Retinal pigment epithelial cell (primary cell): ENCODE results near the gene IL5RA.

Experiments
- DNase-seq: peaks from one replicate; pipeline ENCODE4 v3.0.0-alpha.2; 2010; ENCODE audit warnings: low read depth
- H3K4me3 ChIP-seq: 2 replicates; pipeline ENCODE4 v1.5.1; 2011; ENCODE audit warnings: mild to moderate bottlenecking, low read length, control low read depth, moderate library complexity
- TF ChIP-seq, protein P1 (sequence below): conservative IDR thresholded peaks from 2 replicates; pipeline ENCODE4 v1.5.1; 2011; ENCODE audit warnings: low read depth, low read length, control low read depth, inconsistent platforms

Gene IL5RA, protein sequence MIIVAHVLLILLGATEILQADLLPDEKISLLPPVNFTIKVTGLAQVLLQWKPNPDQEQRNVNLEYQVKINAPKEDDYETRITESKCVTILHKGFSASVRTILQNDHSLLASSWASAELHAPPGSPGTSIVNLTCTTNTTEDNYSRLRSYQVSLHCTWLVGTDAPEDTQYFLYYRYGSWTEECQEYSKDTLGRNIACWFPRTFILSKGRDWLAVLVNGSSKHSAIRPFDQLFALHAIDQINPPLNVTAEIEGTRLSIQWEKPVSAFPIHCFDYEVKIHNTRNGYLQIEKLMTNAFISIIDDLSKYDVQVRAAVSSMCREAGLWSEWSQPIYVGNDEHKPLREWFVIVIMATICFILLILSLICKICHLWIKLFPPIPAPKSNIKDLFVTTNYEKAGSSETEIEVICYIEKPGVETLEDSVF

DNA sequence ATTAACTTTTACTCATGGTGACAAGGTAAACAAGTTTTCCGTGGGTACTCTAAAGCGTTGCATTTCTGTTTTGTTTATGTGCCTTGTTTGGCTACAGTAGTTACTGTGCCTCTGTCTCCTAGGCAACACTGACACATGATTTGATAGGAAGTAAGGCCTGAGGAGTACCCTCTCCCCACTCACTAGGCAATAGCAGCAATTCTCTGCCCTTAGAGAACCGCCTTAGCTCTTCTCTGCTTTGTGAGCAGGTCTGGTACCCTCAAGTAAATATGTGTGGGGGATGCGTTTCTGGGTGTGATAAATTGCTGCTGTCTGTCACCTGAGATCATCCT, at the start of gene IL5RA:
Gene IL5RA, minus strand, starts transcription at position 76 of the 332 bp plus-strand sequence. CDS start 5,390 bp downstream, outside the sequence.
- TF ChIP-seq, protein P1, sequence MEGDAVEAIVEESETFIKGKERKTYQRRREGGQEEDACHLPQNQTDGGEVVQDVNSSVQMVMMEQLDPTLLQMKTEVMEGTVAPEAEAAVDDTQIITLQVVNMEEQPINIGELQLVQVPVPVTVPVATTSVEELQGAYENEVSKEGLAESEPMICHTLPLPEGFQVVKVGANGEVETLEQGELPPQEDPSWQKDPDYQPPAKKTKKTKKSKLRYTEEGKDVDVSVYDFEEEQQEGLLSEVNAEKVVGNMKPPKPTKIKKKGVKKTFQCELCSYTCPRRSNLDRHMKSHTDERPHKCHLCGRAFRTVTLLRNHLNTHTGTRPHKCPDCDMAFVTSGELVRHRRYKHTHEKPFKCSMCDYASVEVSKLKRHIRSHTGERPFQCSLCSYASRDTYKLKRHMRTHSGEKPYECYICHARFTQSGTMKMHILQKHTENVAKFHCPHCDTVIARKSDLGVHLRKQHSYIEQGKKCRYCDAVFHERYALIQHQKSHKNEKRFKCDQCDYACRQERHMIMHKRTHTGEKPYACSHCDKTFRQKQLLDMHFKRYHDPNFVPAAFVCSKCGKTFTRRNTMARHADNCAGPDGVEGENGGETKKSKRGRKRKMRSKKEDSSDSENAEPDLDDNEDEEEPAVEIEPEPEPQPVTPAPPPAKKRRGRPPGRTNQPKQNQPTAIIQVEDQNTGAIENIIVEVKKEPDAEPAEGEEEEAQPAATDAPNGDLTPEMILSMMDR = no peak
- H3K4me3 ChIP-seq = no peak within 1 kb of the TSS
- DNase-seq = no peak

DNA sequence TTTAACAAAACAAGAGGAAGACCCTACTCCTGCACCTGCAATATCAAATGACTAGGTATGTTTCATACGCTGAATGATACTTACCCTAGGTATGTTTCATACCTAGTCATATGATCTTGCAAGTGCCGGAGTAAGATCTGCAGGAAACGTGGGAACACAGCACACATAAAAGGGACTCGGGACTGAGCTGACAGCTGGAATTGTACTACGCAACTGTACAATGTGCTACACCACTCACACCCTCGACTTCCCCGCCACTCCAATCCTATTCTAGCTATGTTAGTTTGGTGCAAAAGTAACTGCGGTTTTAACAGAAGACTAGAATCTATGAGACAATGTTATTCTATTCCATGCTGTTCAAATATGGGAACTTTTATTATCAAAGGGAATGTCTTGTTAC, 47.3 kb upstream of the IL5RA start:
- DNase-seq = no peak
- TF ChIP-seq, protein P1 = no peak
- H3K4me3 ChIP-seq = no peak overlapping the region

DNA sequence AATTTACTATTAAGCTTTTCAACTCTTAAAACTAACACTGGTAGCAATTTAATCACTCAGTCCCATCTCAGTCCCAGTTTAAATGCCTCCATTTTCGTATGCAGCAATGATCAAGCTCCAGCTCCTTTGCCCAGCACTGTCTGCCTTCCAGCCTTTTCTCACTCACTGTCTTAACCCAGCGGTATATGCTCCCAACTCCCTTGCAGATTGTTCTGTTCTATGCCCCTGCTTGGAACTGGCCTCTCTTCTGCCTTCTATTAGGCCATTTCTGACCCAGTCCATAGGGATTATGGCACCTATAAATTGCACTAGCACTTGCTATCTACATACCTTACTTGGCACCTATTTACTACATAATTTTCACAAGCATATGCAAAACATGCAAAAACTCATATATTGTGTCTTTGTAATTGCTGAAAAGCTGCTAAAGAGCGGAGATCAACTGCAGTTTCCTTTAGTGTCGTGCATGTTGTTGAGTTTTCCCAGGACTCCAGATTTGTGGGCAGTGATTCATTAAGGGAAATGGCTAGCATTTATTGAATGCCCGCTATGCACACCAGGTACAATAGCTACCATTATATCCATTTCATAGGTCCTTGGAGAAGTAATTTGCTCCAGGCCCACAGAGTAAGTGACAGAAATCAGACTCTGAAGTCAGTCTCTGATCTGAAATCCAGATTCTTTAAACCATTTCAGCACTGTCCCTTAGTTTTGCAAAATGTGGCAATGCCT, 44.9 kb upstream of the IL5RA start:
- no peak overlapping the region for H3K4me3 ChIP-seq
- TF ChIP-seq, protein P1 = no peak
- DNase-seq = no peak

DNA sequence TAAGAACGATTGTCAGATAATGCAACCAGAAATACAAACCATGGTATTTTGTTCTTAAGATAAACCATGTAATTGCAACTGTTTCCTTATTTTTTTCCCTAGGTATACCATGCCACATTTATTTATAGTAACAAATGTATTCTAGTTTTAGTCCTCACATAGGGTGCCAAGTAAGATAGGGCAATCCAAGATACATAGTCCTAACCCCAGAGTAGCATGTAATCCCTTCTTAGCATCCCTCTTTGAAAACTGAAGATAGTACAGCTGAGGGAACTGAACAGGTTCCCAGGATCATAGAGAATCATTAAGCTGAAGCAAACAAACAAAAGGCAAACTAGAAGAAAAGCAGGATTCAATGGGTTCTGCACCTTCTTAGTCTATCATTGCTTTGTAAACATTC, 41.3 kb upstream of the IL5RA start:
- no peak for DNase-seq
- H3K4me3 ChIP-seq = no peak overlapping the region
- TF ChIP-seq, protein P1 = no peak

DNA sequence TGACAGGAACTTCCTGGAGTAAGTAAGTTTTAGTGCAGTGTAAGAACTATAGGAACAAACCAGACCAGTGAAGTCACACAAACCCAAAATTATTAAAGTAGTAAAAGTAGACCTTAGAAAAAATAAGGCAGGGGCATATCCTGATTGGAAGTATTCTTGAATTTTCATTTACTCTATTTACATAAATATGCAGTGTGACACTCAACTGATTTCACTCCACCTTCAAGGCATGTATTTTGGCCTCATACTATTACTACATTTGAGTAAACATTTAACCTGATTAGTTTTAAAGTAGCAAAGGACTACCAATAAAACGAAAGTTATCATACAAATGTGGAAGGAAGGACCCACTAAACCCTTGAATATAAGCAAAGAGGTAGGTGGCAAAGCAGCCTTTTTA, 39.4 kb upstream of the IL5RA start:
- H3K4me3 ChIP-seq = no peak overlapping the region
- no peak for DNase-seq
- TF ChIP-seq, protein P1 = no peak

DNA sequence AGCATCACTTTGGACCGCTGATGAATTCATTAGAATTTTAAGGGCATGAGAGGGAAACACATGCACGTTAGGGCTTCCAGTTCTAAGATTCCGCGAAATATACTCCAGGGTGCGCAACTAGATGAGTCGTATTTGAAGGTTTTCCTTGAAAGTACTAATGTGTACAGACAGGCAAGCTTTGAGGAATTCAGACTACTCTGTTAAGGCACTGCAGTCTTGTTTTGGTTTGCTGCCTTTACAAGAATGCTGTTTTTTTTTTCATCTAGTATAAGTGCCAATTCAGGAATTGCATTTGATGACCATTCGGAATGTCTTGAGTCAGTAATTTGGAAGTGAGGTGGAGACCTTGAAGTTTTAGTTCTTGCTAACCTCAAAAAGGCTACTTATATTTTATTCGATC, 35.7 kb upstream of the IL5RA start:
- no peak overlapping the region for H3K4me3 ChIP-seq
- TF ChIP-seq, protein P1 = no peak
- DNase-seq = no peak
